GM10248 (cell line): ENCODE results near the gene AGFG2.

ENCODE experiments used
- CTCF ChIA-PET: fragments of 300-600 bp; sonication (Branson Sonifier 250); formaldehyde crosslinking; extraction: SDS; loops from one replicate; lab custom pipeline; 2021; ENCODE audit warnings: antibody characterized with exemption; lab: Yijun Ruan, JAX
- POLR2A ChIA-PET: fragments of 350-650 bp; sonication (Branson Sonifier 250); formaldehyde crosslinking; extraction: SDS; loops from one replicate; lab custom pipeline; 2020; ENCODE audit warnings: antibody characterized with exemption; lab: Yijun Ruan, JAX
- DNase-seq: peaks from one replicate; pipeline ENCODE4 v3.0.0; 2012; ENCODE audit errors: extremely low spot score
- CTCF ChIP-seq: IDR thresholded peaks from 2 replicates; pipeline ENCODE4 v1.5.1; 2012; ENCODE audit warnings: mild to moderate bottlenecking, low read depth; ENCODE audit errors: extremely low read depth, missing control alignments, control extremely low read depth

The AGFG2 gene

GRCh38 chr7:100567751-100568175, 28.8 kb downstream of the AGFG2 start:
- DNase-seq: no peak
- CTCF ChIA-PET: interaction anchor here (1.1 to 11.9 kb wide), 3 partner anchors 8 to 40 kb away, joined by 3 to 288 read pairs (median 19); no protein-coding TSS in a partner anchor
- POLR2A ChIA-PET: no interaction called here
- TF ChIP-seq CTCF: no peak

GRCh38 chr7:100568176-100568895, 29.3 kb downstream of the AGFG2 start:
- TF ChIP-seq CTCF: no peak
- ChIA-PET CTCF (interaction anchor here (0.9 to 11.9 kb wide), 6 partner anchors 9 to 21 kb away, joined by 3 to 288 read pairs (median 7); partner anchors contain the start of gene FBXO24), POLR2A (interaction anchor here (0.6 kb wide), 1 partner anchor 18 kb away, joined by 4 read pairs; the partner anchor contains the start of genes FBXO24 and LRCH4)
- no peak for DNase-seq

- ChIA-PET CTCF (interaction anchor here (0.9 to 11.9 kb wide), 7 partner anchors 10 to 80 kb away, joined by 3 to 288 read pairs (median 7); partner anchors contain the start of gene FBXO24), POLR2A (interaction anchor here (0.6 kb wide), 1 partner anchor 17 kb away, joined by 4 read pairs; the partner anchor contains the start of genes FBXO24 and LRCH4)
- TF ChIP-seq CTCF: peak; percentile 31
- peak; percentile 60 for DNase-seq
Observed at GRCh38 chr7:100568896-100569844, 30.2 kb downstream of the AGFG2 start.

GRCh38 chr7:100570954-100571828, 32.2 kb downstream of the AGFG2 start:
- ChIA-PET CTCF (interaction anchor here (1.0 to 2.2 kb wide), 6 partner anchors 11 to 155 kb away, joined by 3 to 13 read pairs (median 4); partner anchors contain the start of genes FBXO24 and LRCH4), POLR2A (interaction anchor here (1.1 kb wide), 1 partner anchor 15 kb away, joined by 3 read pairs; the partner anchor contains the start of genes FBXO24 and LRCH4)
- TF ChIP-seq CTCF: no peak
- no peak for DNase-seq

- no peak for TF ChIP-seq CTCF
- DNase-seq: no peak
- POLR2A ChIA-PET: interaction anchor here (1.1 kb wide), 1 partner anchor 14 kb away, joined by 3 read pairs; the partner anchor contains the start of genes FBXO24 and LRCH4
- CTCF ChIA-PET: interaction anchor here (1.0 to 2.2 kb wide), 6 partner anchors 12 to 154 kb away, joined by 3 to 13 read pairs (median 4); partner anchors contain the start of genes FBXO24 and LRCH4
Observed at GRCh38 chr7:100571829-100572116, 32.8 kb downstream of the AGFG2 start.
